IMR-90 (cell line): ENCODE measurements around the gene TNFAIP8.

Experiments used
- CEBPB ChIP-seq: IDR thresholded peaks from 2 replicates; pipeline ENCODE4 v1.6.1; 2012; ENCODE audit warnings: low read depth, low read length, improper control_type of control experiment
- CHD1 ChIP-seq: IDR thresholded peaks from 2 replicates; pipeline ENCODE4 v1.6.1; 2012; ENCODE audit warnings: low read depth, low read length, improper control_type of control experiment
- CTCF ChIP-seq: conservative IDR thresholded peaks from 2 replicates; pipeline ENCODE4 v1.5.1; 2012; ENCODE audit warnings: mild to moderate bottlenecking, low read depth, low read length, improper control_type of control experiment
- ELK1 ChIP-seq: fragments of 150-350 bp; IDR thresholded peaks from 2 replicates; pipeline ENCODE4 v1.6.1; 2016; ENCODE audit warnings: low read depth, mild to moderate bottlenecking, low read length, moderate library complexity, borderline replicate concordance
- MAFK ChIP-seq: IDR thresholded peaks from 2 replicates; pipeline ENCODE4 v1.6.1; 2012; ENCODE audit warnings: low read depth, low read length, improper control_type of control experiment
- MAZ ChIP-seq: IDR thresholded peaks from 2 replicates; pipeline ENCODE4 v1.6.1; 2012; ENCODE audit warnings: low read depth, mild to moderate bottlenecking, low read length, improper control_type of control experiment, moderate library complexity, borderline replicate concordance
- MXI1 ChIP-seq: IDR thresholded peaks from 2 replicates; pipeline ENCODE4 v1.6.1; 2012; ENCODE audit warnings: low read depth, mild to moderate bottlenecking, low read length, moderate library complexity, borderline replicate concordance
- NFE2L2 ChIP-seq: fragments of 150-350 bp; IDR thresholded peaks from 2 replicates; pipeline ENCODE4 v1.6.1; 2016; ENCODE audit warnings: low read depth, mild to moderate bottlenecking, low read length
- POLR2A ChIP-seq: IDR thresholded peaks from 2 replicates; pipeline ENCODE4 v1.6.1; 2012; ENCODE audit warnings: mild to moderate bottlenecking, low read depth, low read length
- RAD21 ChIP-seq: IDR thresholded peaks from 2 replicates; pipeline ENCODE4 v1.6.1; 2012; ENCODE audit warnings: low read length, improper control_type of control experiment
- RCOR1 ChIP-seq: IDR thresholded peaks from 2 replicates; pipeline ENCODE4 v1.6.1; 2012; ENCODE audit warnings: mild to moderate bottlenecking, low read length, improper control_type of control experiment; ENCODE audit not compliant: insufficient replicate concordance
- RFX5 ChIP-seq: IDR thresholded peaks from 2 replicates; pipeline ENCODE4 v1.8.0; 2012; ENCODE audit warnings: low read depth, mild to moderate bottlenecking, low read length, moderate library complexity
- SMC3 ChIP-seq: fragments of 150-350 bp; IDR thresholded peaks from 2 replicates; pipeline ENCODE4 v1.6.1; 2016; ENCODE audit warnings: low read depth, mild to moderate bottlenecking, antibody characterized with exemption, low read length, moderate library complexity
- USF2 ChIP-seq: fragments of 150-350 bp; IDR thresholded peaks from 2 replicates; pipeline ENCODE4 v1.6.1; 2017; ENCODE audit warnings: mild to moderate bottlenecking, antibody characterized with exemption, low read length, low read depth

GRCh38 chr5:119357808-119358529 lies 2.1 kb downstream of the TNFAIP8 start:
- TF ChIP-seq RAD21 (no peak), CTCF (no peak), POLR2A (no peak), RFX5 (no peak), MAZ (no peak), USF2 (no peak), MAFK (no peak), RCOR1 (no peak), MXI1 (no peak), CEBPB (no peak), ELK1 (no peak), SMC3 (no peak), CHD1 (no peak), NFE2L2 (no peak)
